Measurements from ENCODE around the gene HTR1D. TPM values are rescaled to one million over a fixed set of nuclear protein-coding genes. Genes with fewer than 3 reads are reported as not detected.
"Not testable (repeated sequence)": the region's sequence is repeated elsewhere in the genome, so short reads cannot be mapped to it uniquely, and the experiment has no call there.

The HTR1D gene
- total and polyA plus RNA-seq, 3 donors from 2014 or later, result 0.19 to 0.70 TPM; not detected in 1

- H3K4me1 ChIP-seq, result no peaks in the 10 kb centered on the region
- no peak overlapping the region for H3K4me3 ChIP-seq
- no peaks in the 10 kb centered on the region for H3K9me3 ChIP-seq
- no peaks in the 10 kb centered on the region for H3K36me3 ChIP-seq (ENCODE audit: low read depth, missing control alignments)
- intact Hi-C loops (cut with DNase I; ENCODE audit: low total_unique reads), result no loop called here
- no peak overlapping the region for H3K27ac ChIP-seq
- TF ChIP-seq POLR2A (IDR thresholded peaks at IDR 0.05) (no peak), CTCF (IDR thresholded peaks at IDR 0.05) (no peak)
- H3K27me3 ChIP-seq, result no peaks in the 10 kb centered on the region
- 64 to 72% methylated on average over 4 of the region's 4 CpGs for WGBS, 2 donors
- no peak for DNase-seq
These were observed 5.3 kb downstream of the HTR1D start for GRCh38 chr1:23211955-23212354.

- intact Hi-C loops (cut with DNase I; ENCODE audit: low total_unique reads), result no loop called here
These were observed 6.3 kb downstream of the HTR1D start for GRCh38 chr1:23210963-23211362.

GRCh38 chr1:23210351-23210785, 6.9 kb downstream of the HTR1D start:
- H3K9me3 ChIP-seq, result no peaks in the 10 kb centered on the region
- TF ChIP-seq CTCF (IDR thresholded peaks at IDR 0.05) (no peak), POLR2A (IDR thresholded peaks at IDR 0.05) (no peak)
- no peak for DNase-seq
- WGBS, 2 donors, result 60 to 64% methylated on average over 5 to 6 of the region's 6 CpGs
- no peaks in the 10 kb centered on the region for H3K4me1 ChIP-seq
- H3K27me3 ChIP-seq, result no peaks in the 10 kb centered on the region
- H3K36me3 ChIP-seq (ENCODE audit: low read depth, missing control alignments), result no peaks in the 10 kb centered on the region
- H3K4me3 ChIP-seq, result no peak overlapping the region
- no peak overlapping the region for H3K27ac ChIP-seq
- intact Hi-C loops (cut with DNase I; ENCODE audit: low total_unique reads), result no loop called here

More at GRCh38 chr1:23210963-23211362, 6.3 kb downstream of the HTR1D start:
- Histone ChIP-seq H3K9me3 (no peaks in the 10 kb centered on the region), H3K27ac (no peak overlapping the region), H3K36me3 (ENCODE audit: low read depth, missing control alignments) (no peaks in the 10 kb centered on the region), H3K4me3 (no peak overlapping the region), H3K27me3 (no peaks in the 10 kb centered on the region), H3K4me1 (no peaks in the 10 kb centered on the region)
- TF ChIP-seq CTCF (IDR thresholded peaks at IDR 0.05), result no peak
- no peak for TF ChIP-seq POLR2A (IDR thresholded peaks at IDR 0.05)
- no peak for DNase-seq
- 82 to 85% methylated on average over 2 of the region's 2 CpGs for WGBS, 2 donors

GRCh38 chr1:23209770-23210169, 7.5 kb downstream of the HTR1D start:
- 79 to 89% methylated on average over 4 of the region's 4 CpGs for WGBS, 2 donors
- intact Hi-C loops (cut with DNase I; ENCODE audit: low total_unique reads), result no loop called here
- TF ChIP-seq CTCF (IDR thresholded peaks at IDR 0.05), result no peak
- no peak for TF ChIP-seq POLR2A (IDR thresholded peaks at IDR 0.05)
- H3K27ac ChIP-seq, result no peak overlapping the region
- no peaks in the 10 kb centered on the region for H3K36me3 ChIP-seq (ENCODE audit: low read depth, missing control alignments)
- no peaks in the 10 kb centered on the region for H3K27me3 ChIP-seq
- H3K9me3 ChIP-seq, result no peaks in the 10 kb centered on the region
- no peak for DNase-seq
- H3K4me3 ChIP-seq, result no peak overlapping the region
- H3K4me1 ChIP-seq, result no peaks in the 10 kb centered on the region

GRCh38 chr1:23208527-23208926, 8.8 kb downstream of the HTR1D start:
- DNase-seq, result no peak
- H3K9me3 ChIP-seq, result no peaks in the 10 kb centered on the region
- H3K4me3 ChIP-seq, result no peak overlapping the region
- 84 to 92% methylated on average over 2 of the region's 2 CpGs for WGBS, 2 donors
- no peaks in the 10 kb centered on the region for H3K36me3 ChIP-seq (ENCODE audit: low read depth, missing control alignments)
- TF ChIP-seq CTCF (IDR thresholded peaks at IDR 0.05), result no peak
- no peak for TF ChIP-seq POLR2A (IDR thresholded peaks at IDR 0.05)
- no peaks in the 10 kb centered on the region for H3K4me1 ChIP-seq
- H3K27ac ChIP-seq, result no peak overlapping the region
- H3K27me3 ChIP-seq, result no peaks in the 10 kb centered on the region
- intact Hi-C loops (cut with DNase I; ENCODE audit: low total_unique reads), result no loop called here

GRCh38 chr1:23207733-23208132, 9.6 kb downstream of the HTR1D start:
- H3K36me3 ChIP-seq (ENCODE audit: low read depth, missing control alignments); H3K9me3 ChIP-seq; DNase-seq; H3K27me3 ChIP-seq; H3K4me1 ChIP-seq; intact Hi-C loops (cut with DNase I; ENCODE audit: low total_unique reads); H3K4me3 ChIP-seq; H3K27ac ChIP-seq: not testable (repeated sequence)
- 89 to 94% methylated on average over 7 to 8 of the region's 8 CpGs for WGBS, 2 donors

All from testis (tissue), 3 donors.